BLaER1 (cell line): ENCODE measurements around the gene PTGFRN.
"Not testable (repeated sequence)": the region's sequence is repeated elsewhere in the genome, so short reads cannot be mapped to it uniquely, and the experiment has no call there.

ENCODE experiments used
- H3K27ac ChIP-seq: shearing (Covaris generic); formaldehyde crosslinking; 2 replicates; pipeline ENCODE4 v1.8.1; 2022
- H3K27me3 ChIP-seq: shearing (Covaris generic); formaldehyde crosslinking; 2 replicates; pipeline ENCODE4 v1.8.1; 2022
- H3K36me3 ChIP-seq: shearing (Covaris generic); formaldehyde crosslinking; 2 replicates; pipeline ENCODE4 v1.8.1; 2022
- H3K4me1 ChIP-seq: shearing (Covaris generic); formaldehyde crosslinking; 2 replicates; pipeline ENCODE4 v1.8.1; 2022
- H3K4me2 ChIP-seq: shearing (Covaris generic); formaldehyde crosslinking; 2 replicates; pipeline ENCODE4 v1.8.1; 2022
- H3K4me3 ChIP-seq: shearing (Covaris generic); formaldehyde crosslinking; 2 replicates; pipeline ENCODE4 v1.8.1; 2022
- H3K9ac ChIP-seq: shearing (Covaris generic); formaldehyde crosslinking; 2 replicates; pipeline ENCODE4 v1.8.1; 2022
- H3K9me3 ChIP-seq: shearing (Covaris generic); formaldehyde crosslinking; 2 replicates; pipeline ENCODE4 v1.8.1; 2022
- H4K20me1 ChIP-seq: shearing (Covaris generic); formaldehyde crosslinking; 2 replicates; pipeline ENCODE4 v1.8.1; 2022
- Cebpa-rat ChIP-seq: shearing (Covaris generic); IDR thresholded peaks from 2 replicates; pipeline ENCODE4 v1.8.1; 2022

Gene PTGFRN

GRCh38 chr1:116909512-116910378 is at the start of gene PTGFRN:
Gene PTGFRN, plus strand, starts transcription at chr1:116909916. Its CDS starts 288 bp downstream, at chr1:116910204.
- Histone ChIP-seq H3K36me3 (no peaks in the 10 kb centered on the region), H4K20me1 (peaks cover 23% of the 10 kb centered on the region), H3K4me3 (peak within 1 kb of the TSS; percentile 72), H3K4me2 (peak within 1 kb of the TSS; percentile 98), H3K27ac (no peak within 1 kb of the TSS), H3K4me1 (peaks cover 16% of the 10 kb centered on the region), H3K27me3 (peaks cover 61% of the 10 kb centered on the region), H3K9me3 (no peaks in the 10 kb centered on the region), H3K9ac (0 out of 2 replicates have a peak within 1 kb of the TSS, but pooled peaks have one; percentile 43)
- no peak for TF ChIP-seq Cebpa-rat

GRCh38 chr1:116860167-116860566 is 49.5 kb upstream of the PTGFRN start:
- not testable (repeated sequence) for H3K4me2 ChIP-seq, H4K20me1 ChIP-seq, H3K4me1 ChIP-seq, H3K4me3 ChIP-seq, H3K27ac ChIP-seq, H3K36me3 ChIP-seq, H3K27me3 ChIP-seq, H3K9ac ChIP-seq
- peaks cover 14% of the 10 kb centered on the region for H3K9me3 ChIP-seq

GRCh38 chr1:116861137-116861536 is 48.6 kb upstream of the PTGFRN start:
- Histone ChIP-seq H4K20me1 (no peaks in the 10 kb centered on the region), H3K9me3 (peaks cover 24% of the 10 kb centered on the region), H3K4me2 (no peak overlapping the region), H3K36me3 (no peaks in the 10 kb centered on the region), H3K27ac (no peak overlapping the region), H3K9ac (no peak overlapping the region), H3K4me3 (no peak overlapping the region), H3K4me1 (no peaks in the 10 kb centered on the region), H3K27me3 (no peaks in the 10 kb centered on the region)
- TF ChIP-seq Cebpa-rat: no peak

GRCh38 chr1:116863031-116863430 is 46.7 kb upstream of the PTGFRN start:
- H3K4me1 ChIP-seq, H3K27ac ChIP-seq, H3K4me3 ChIP-seq, H4K20me1 ChIP-seq, H3K9ac ChIP-seq, H3K36me3 ChIP-seq, H3K4me2 ChIP-seq, H3K27me3 ChIP-seq: not testable (repeated sequence)
- peaks cover 43% of the 10 kb centered on the region for H3K9me3 ChIP-seq

GRCh38 chr1:116866478-116866877 is 43.2 kb upstream of the PTGFRN start:
- Histone ChIP-seq H3K9me3 (peaks cover 48% of the 10 kb centered on the region), H3K4me1 (peaks cover 26% of the 10 kb centered on the region)
- not testable (repeated sequence) for H3K4me3 ChIP-seq, H3K36me3 ChIP-seq, H3K4me2 ChIP-seq, H3K27ac ChIP-seq, H4K20me1 ChIP-seq, H3K27me3 ChIP-seq, H3K9ac ChIP-seq

GRCh38 chr1:116868385-116868784 is 41.3 kb upstream of the PTGFRN start:
- Histone ChIP-seq H3K4me1 (peaks cover 28% of the 10 kb centered on the region), H3K27me3 (no peaks in the 10 kb centered on the region), H3K4me3 (no peak overlapping the region), H3K36me3 (no peaks in the 10 kb centered on the region), H4K20me1 (no peaks in the 10 kb centered on the region), H3K4me2 (peak overlapping the region; percentile 77), H3K9me3 (peaks cover 48% of the 10 kb centered on the region), H3K27ac (peak overlapping the region; percentile 8; the same call in 1 of the 2 replicates), H3K9ac (no peak overlapping the region)
- TF ChIP-seq Cebpa-rat: no peak

GRCh38 chr1:116869611-116870010 is 40.1 kb upstream of the PTGFRN start:
- Histone ChIP-seq H3K9ac (no peak overlapping the region), H3K27ac (no peak overlapping the region), H4K20me1 (no peaks in the 10 kb centered on the region), H3K9me3 (peaks cover 39% of the 10 kb centered on the region), H3K36me3 (no peaks in the 10 kb centered on the region), H3K4me3 (no peak overlapping the region), H3K27me3 (no peaks in the 10 kb centered on the region), H3K4me2 (peak overlapping the region; percentile 77), H3K4me1 (peaks cover 41% of the 10 kb centered on the region)
- no peak for TF ChIP-seq Cebpa-rat

GRCh38 chr1:116870300-116870699 is 39.4 kb upstream of the PTGFRN start:
- H3K4me3 ChIP-seq: no peak overlapping the region
- no peaks in the 10 kb centered on the region for H3K27me3 ChIP-seq
- peaks cover 32% of the 10 kb centered on the region for H3K9me3 ChIP-seq
- peaks cover 48% of the 10 kb centered on the region for H3K4me1 ChIP-seq
- no peak overlapping the region for H3K27ac ChIP-seq
- no peaks in the 10 kb centered on the region for H4K20me1 ChIP-seq
- no peaks in the 10 kb centered on the region for H3K36me3 ChIP-seq
- TF ChIP-seq Cebpa-rat: no peak
- no peak overlapping the region for H3K9ac ChIP-seq
- H3K4me2 ChIP-seq: no peak overlapping the region

GRCh38 chr1:116871779-116872146 is 38.0 kb upstream of the PTGFRN start:
- Histone ChIP-seq H3K27me3 (no peaks in the 10 kb centered on the region), H3K9ac (no peak overlapping the region), H3K4me3 (no peak overlapping the region), H3K27ac (no peak overlapping the region), H4K20me1 (no peaks in the 10 kb centered on the region), H3K4me2 (no peak overlapping the region), H3K9me3 (peaks cover 18% of the 10 kb centered on the region), H3K36me3 (no peaks in the 10 kb centered on the region), H3K4me1 (peaks cover 62% of the 10 kb centered on the region)
- no peak for TF ChIP-seq Cebpa-rat

GRCh38 chr1:116873680-116874271 is 35.9 kb upstream of the PTGFRN start:
- Histone ChIP-seq H3K9me3 (0 out of 2 replicates have a peak, but pooled peaks cover 5% of the 10 kb centered on the region), H3K9ac (no peak overlapping the region), H3K27ac (no peak overlapping the region), H3K4me2 (peak overlapping the region; percentile 91), H3K36me3 (no peaks in the 10 kb centered on the region), H3K27me3 (no peaks in the 10 kb centered on the region), H3K4me1 (peaks cover 65% of the 10 kb centered on the region), H4K20me1 (no peaks in the 10 kb centered on the region), H3K4me3 (no peak overlapping the region)
- TF ChIP-seq Cebpa-rat: no peak
